Medulla oblongata (tissue), 1 donor: Measurements from ENCODE around the gene RNF25.
A peak's percentile ranks its signal among the peaks of the same experiment; 100 is the strongest.

Experiments used
- DNase-seq: peaks from one replicate; pipeline ENCODE4 v3.0.0-alpha.2; 2015; ENCODE audit errors: extremely low spot score

Gene RNF25

DNA sequence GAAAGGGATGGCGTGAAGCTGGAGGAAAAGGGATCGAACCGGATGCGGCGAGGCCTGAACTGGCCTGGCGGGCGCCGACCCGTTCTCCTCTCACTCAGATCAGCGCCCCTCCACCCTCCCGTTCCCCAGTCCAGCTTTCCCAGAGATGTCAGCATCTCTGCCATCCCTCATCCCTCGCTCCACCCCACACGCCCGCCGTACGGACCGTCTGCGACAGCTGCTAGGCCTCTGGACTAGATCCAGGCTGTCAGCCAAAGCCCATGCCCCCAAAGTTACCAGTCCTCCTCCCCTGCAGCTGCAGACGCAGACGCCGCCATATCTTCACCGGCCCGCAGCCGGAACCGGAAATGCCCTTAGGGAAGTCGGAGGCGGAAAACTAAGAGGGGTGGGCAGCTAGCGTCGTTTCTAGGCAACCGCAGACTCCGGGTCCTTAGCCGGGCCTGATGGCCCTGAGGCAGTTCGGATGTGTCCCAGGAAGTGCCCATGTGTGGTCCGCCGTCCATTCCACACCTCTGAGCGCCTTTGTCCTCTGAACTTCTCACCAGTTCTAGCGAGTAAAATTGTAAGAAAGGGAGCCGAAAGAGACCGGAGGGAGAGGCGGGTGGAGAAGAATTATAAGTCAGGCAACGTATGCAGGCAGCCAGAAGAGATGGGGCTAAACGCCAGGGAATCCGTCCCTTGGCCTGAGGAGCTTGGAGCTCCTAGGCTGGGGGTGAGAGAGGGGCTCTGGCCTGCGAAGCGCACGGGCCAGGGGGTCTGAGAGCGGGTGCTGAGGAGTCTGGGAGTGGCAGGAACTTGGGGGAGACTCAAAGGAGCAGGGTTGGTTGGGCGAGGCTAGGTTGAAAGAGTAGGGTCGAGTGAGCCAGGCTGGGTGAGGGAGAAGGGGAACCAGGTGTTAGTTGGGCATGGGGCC lies at the start of gene RNF25, which contains the start of gene STK36:
TSS of gene RNF25 (minus strand) at position 349 of the 913 bp plus-strand sequence. CDS start at position 317, 32 bp downstream.
TSS of gene STK36 (plus strand) at position 433 of the 913 bp plus-strand sequence. CDS start 744 bp downstream, outside the sequence.
- DNase-seq = peak; percentile 92

GRCh38 chr2:218721488-218721887 lies 49.7 kb upstream of the RNF25 start:
- no peak for DNase-seq

GRCh38 chr2:218720048-218721041 lies 48.5 kb upstream of the RNF25 start:
- DNase-seq = no peak

- DNase-seq = no peak
Observed at GRCh38 chr2:218719457-218719856, 47.7 kb upstream of the RNF25 start.

GRCh38 chr2:218718058-218718457 lies 46.3 kb upstream of the RNF25 start:
- no peak for DNase-seq

DNA sequence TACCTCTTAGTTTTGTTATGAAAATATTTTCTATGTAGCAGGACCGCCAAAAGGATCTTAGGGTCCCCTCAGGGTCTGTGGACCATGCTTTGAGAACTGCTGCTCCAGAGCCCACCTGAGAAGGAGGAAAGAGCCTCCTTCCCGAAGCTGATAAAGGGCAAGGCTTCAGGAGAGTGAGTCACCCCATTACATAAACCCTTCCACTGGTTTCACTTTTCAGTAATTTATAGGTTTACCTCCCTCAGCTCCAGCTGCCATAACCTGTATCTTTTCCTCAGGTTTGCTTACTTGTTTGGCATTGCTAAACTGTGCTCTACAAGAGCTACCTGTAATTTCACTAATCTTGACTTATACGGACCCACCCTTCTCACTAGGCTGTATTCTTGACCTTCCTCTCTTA lies 45.5 kb upstream of the RNF25 start:
- no peak for DNase-seq

GRCh38 chr2:218716070-218716469 lies 44.3 kb upstream of the RNF25 start:
- peak; percentile 65 for DNase-seq

DNA sequence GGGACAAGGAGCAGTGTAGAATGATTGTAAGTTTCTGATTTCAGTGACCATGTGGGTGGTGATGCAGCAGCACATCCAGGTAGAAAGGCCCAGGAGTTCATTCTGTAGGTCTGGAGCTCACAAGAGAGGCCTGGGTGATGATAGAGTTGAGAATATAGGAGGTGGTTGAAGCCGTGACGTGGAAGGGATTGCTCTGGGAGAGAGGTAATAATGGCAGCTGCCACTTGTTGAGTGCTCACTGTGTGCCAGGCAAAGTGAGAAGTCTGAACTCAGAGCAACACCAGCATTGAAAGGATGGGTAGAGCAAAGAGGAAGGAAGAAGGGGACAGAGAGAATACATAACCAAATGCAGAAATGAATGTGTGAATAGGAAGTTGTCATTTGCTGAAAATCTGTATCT lies 42.1 kb upstream of the RNF25 start:
- no peak for DNase-seq

GRCh38 chr2:218711550-218711929 lies 39.7 kb upstream of the RNF25 start:
- DNase-seq = peak; percentile 46

- DNase-seq = peak; percentile 99
Observed at GRCh38 chr2:218710687-218711549, 39.1 kb upstream of the RNF25 start, which contains the start of gene TTLL4. TTLL4 (plus strand) TSS chr2:218710835; CDS start chr2:218737677, 26,842 bp downstream.

DNA sequence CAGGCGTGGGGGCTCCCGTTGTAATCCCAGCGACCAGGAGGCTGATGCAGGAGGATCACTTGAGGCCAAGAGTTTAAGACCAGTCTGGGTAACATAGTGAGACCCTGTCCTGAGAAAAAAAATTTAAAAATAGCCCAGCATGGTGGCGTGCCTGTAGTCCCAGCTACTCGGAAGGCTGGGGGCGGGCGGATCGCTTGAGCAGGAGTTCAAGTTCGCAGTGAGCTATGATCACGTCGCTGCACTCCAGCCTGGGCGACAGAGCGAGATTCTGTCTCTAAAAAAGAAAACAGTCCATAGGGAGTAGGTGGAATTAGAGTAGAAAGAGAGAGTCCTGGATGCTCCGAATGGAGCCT lies 38.5 kb upstream of the RNF25 start:
- no peak for DNase-seq

- no peak for DNase-seq
Observed at GRCh38 chr2:218709908-218710307, 38.1 kb upstream of the RNF25 start.

GRCh38 chr2:218708086-218708485 lies 36.3 kb upstream of the RNF25 start:
- DNase-seq = no peak

DNA sequence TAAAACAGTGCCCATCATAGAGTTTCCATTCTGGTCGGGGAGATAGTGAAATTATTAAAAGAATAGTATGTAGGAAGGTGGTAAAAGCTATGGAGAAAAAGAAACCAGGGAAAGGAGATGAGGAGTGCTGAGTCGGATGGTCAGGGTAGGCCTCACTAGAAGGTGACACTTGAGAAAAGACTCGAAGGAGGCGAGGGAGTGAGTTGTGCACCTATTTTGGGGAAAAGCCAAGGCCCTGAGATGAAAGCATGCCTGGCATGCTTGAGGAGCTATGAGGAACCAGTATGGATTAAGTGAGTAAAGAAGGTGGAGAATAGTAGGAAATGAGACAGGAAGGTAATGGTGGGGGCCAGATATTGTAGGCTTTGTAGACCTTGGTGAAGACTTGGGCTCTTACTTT lies 31.5 kb upstream of the RNF25 start:
- DNase-seq = no peak

DNA sequence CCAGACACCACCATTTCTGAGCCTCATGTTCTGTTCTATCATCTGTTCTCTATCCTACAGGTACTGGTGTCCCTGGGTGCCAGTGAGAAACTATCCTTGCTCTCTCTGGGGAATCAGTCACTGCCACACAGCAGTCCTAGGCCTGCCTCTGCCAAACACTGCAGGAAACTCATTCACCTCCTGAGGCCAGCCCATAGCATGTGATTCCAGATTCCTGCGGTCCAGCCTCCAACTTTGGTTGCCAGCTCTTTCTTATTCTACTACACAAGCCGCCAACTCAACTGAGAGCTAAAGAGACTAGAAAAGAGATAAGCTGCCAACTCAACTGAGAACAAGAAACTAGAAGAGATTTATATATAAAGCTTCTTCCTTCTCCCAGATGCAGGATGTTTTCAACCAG lies 30.0 kb upstream of the RNF25 start:
- DNase-seq = peak; percentile 52

- no peak for DNase-seq
Observed at GRCh38 chr2:218698885-218699284, 27.1 kb upstream of the RNF25 start.

DNA sequence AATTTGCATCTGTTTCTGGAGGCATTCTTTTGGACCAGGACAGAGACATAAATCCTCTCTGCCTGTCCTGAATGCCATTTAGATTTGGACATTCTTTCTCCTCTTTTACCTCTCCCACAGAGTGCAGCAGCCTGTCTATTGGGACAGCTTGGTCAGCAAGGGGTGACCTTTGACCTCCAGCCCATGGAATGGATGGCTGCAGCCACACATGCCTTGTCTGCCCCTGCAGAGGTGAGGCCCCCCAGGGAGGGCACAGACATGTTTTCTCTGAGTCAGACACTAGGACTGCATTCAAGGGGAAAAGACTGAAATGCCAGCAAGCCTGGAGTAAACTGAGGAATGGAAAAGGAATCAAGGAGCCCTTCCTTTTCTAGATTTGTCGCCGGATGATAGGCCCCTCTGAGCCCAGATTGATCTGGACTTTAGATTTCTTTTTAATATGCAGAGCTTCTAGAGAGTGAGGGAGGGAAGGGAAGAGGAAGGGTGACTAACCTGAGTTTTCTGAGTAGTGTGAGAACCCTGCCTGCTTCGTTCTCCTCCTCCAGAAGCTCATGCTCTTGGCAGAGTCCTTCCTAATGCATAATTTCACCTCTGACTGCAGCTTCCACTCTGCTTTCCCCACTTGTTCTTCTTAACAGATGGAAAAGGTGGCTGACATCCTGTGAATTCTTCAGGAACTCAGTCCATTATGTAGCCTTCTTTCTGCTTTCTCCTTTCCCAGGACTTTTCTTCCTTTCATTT lies 22.8 kb upstream of the RNF25 start:
- DNase-seq = no peak

DNA sequence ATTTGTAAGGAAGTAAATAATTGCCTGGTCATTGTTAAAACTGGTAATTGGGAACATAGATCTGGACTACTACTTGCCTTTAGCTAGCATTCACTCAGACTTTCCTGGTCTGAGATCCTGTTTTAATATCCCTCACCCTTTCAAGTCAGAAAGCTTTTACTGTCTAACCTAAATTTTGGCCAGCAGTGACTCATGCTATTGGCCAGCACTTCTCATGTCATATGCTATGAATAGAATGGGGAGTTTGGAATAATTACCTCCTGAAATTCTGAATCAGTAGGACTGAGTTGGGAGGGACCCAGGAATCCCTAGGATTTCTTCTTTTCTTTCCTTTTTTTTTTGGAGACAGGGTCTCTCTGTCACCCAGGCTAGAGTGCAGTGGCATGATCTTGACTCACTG lies 19.4 kb upstream of the RNF25 start:
- DNase-seq = no peak

- DNase-seq = peak; percentile 90
Observed at GRCh38 chr2:218687400-218688060, 15.7 kb upstream of the RNF25 start.

DNA sequence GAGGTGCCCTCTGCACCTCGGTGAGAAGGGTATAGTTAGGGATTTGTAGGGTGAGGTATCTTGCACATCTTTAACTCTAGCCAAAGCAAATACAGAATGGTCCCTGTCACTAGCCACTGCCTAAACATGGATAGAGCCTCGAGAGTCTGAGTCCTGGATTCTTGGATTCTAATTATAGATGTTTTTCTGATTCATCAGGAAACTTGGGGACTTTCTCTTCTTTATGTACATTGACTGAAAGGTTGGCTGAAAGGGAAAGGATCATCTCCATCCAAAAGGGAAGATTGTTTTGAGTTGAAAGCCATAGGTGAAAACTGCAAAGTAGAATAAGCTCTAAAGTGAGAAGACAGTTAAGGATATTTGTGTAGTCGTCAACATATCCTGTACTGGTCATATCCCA lies 8.3 kb upstream of the RNF25 start:
- DNase-seq = no peak
